ENCODE results near the gene ZNF385B.

Gene ZNF385B

GRCh38 chr2:179619947-179620467 is 241.4 kb downstream of the ZNF385B start:
- no peak for DNase-seq

- DNase-seq: no peak
Observed at GRCh38 chr2:179614121-179614520, 247.3 kb downstream of the ZNF385B start.

- DNase-seq: no peak
Observed at GRCh38 chr2:179613701-179614100, 247.7 kb downstream of the ZNF385B start.

GRCh38 chr2:179613299-179613651 is 248.1 kb downstream of the ZNF385B start:
- no peak for DNase-seq

- DNase-seq: no peak
Observed at GRCh38 chr2:179612591-179613298, 248.7 kb downstream of the ZNF385B start.

- no peak for DNase-seq
Observed at GRCh38 chr2:179612108-179612507, 249.3 kb downstream of the ZNF385B start.

GRCh38 chr2:179606141-179606540 is 255.3 kb downstream of the ZNF385B start:
- DNase-seq: no peak

GRCh38 chr2:179605341-179605740 is 256.1 kb downstream of the ZNF385B start:
- no peak for DNase-seq

- DNase-seq: no peak
Observed at GRCh38 chr2:179604598-179604997, 256.8 kb downstream of the ZNF385B start.

- no peak for DNase-seq
Observed at GRCh38 chr2:179602452-179602851, 259.0 kb downstream of the ZNF385B start.

GRCh38 chr2:179596018-179596417 is 265.4 kb downstream of the ZNF385B start:
- no peak for DNase-seq

- DNase-seq: no peak
Observed at GRCh38 chr2:179595284-179595683, 266.1 kb downstream of the ZNF385B start.

GRCh38 chr2:179594268-179595112 is 266.9 kb downstream of the ZNF385B start:
- no peak for DNase-seq

- DNase-seq: no peak
Observed at GRCh38 chr2:179593323-179593722, 268.1 kb downstream of the ZNF385B start.

- no peak for DNase-seq
Observed at GRCh38 chr2:179592167-179592936, 269.1 kb downstream of the ZNF385B start.

- DNase-seq: no peak
Observed at GRCh38 chr2:179591690-179592089, 269.7 kb downstream of the ZNF385B start.

- no peak for DNase-seq
Observed at GRCh38 chr2:179588486-179589145, 272.8 kb downstream of the ZNF385B start.

GRCh38 chr2:179584760-179585159 is 276.7 kb downstream of the ZNF385B start:
- no peak for DNase-seq

- no peak for DNase-seq
Observed at GRCh38 chr2:179581605-179582004, 279.8 kb downstream of the ZNF385B start.

- no peak for DNase-seq
Observed at GRCh38 chr2:179580378-179581146, 280.9 kb downstream of the ZNF385B start.

GRCh38 chr2:179579800-179580199 is 281.6 kb downstream of the ZNF385B start:
- DNase-seq: no peak

Measured in activated CD4-positive, alpha-beta T cell treated with anti-CD3 and anti-CD28 coated beads, Interleukin-2, amount 50 U/mL, for 48 hours (primary cell).